Testis (tissue), 2 donors: ENCODE results near the gene ANK2.

Experiments used
- POLR2A ChIP-seq: fragments of 450-650 bp; IDR thresholded peaks from one replicate; pipeline ENCODE4 v1.6.1; 2017; ENCODE audit warnings: antibody characterized with exemption, mild to moderate bottlenecking, moderate library complexity
- TF ChIP-seq, protein P1 (sequence below), 3 experiments: fragments of 450-650 bp in 2 of 3; fragments of 200-600 bp in 1 of 3; sonication (generic) in 1 of 3; IDR thresholded peaks; one replicate each; pipeline ENCODE4 v1.5.1; 2016 to 2019; ENCODE audit warnings: antibody characterized with exemption in 3 of 3, mild to moderate bottlenecking in 2 of 3, moderate library complexity in 1 of 3

DNA sequence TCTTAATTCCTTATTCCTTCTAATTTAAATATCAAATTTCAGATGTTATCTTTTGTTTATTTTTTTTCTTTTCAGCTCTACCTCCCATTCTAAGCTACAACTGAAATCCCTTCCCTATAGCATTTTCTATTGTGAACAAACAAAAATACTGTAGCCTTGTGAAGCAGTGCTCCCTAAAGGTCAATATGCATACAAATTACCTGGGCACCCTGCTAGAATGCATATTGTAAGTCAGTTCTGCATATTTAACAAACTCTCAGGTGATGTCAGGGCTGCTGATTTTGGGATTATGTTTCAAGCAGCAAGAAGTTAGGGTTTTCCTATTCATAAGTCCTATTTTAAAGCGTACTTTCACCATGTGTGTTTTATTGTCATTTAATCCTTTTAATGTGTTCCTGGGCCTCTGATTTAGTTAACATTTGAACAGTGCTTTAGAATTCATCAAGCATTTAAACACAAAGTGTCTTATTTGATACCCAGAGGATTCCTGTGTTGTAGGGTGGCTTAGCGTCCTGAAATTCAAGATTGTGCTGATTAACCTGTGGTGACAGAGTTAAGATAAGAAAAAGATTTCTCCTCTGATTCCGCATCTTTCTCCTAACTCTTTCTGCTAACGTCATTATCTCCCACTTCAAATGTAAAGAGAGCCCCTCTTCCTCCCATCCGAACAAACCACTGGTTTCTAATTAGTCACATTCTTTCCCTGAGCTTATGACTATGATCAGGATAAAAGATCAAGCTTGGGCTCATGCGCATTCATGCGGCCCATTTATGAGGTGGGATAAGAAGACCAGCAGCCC is 221.3 kb downstream of the ANK2 start:
- TF ChIP-seq, protein P1, sequence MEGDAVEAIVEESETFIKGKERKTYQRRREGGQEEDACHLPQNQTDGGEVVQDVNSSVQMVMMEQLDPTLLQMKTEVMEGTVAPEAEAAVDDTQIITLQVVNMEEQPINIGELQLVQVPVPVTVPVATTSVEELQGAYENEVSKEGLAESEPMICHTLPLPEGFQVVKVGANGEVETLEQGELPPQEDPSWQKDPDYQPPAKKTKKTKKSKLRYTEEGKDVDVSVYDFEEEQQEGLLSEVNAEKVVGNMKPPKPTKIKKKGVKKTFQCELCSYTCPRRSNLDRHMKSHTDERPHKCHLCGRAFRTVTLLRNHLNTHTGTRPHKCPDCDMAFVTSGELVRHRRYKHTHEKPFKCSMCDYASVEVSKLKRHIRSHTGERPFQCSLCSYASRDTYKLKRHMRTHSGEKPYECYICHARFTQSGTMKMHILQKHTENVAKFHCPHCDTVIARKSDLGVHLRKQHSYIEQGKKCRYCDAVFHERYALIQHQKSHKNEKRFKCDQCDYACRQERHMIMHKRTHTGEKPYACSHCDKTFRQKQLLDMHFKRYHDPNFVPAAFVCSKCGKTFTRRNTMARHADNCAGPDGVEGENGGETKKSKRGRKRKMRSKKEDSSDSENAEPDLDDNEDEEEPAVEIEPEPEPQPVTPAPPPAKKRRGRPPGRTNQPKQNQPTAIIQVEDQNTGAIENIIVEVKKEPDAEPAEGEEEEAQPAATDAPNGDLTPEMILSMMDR (IDR thresholded peaks at IDR 0.05), result no peak
- TF ChIP-seq POLR2A, result no peak
